ENCODE measurements around the gene NPY4R2.
A peak's percentile ranks its signal among the peaks of the same experiment; 100 is the strongest.
"Not testable (repeated sequence)": the region's sequence is repeated elsewhere in the genome, so short reads cannot be mapped to it uniquely, and the experiment has no call there.

NPY4R2 gene

DNA sequence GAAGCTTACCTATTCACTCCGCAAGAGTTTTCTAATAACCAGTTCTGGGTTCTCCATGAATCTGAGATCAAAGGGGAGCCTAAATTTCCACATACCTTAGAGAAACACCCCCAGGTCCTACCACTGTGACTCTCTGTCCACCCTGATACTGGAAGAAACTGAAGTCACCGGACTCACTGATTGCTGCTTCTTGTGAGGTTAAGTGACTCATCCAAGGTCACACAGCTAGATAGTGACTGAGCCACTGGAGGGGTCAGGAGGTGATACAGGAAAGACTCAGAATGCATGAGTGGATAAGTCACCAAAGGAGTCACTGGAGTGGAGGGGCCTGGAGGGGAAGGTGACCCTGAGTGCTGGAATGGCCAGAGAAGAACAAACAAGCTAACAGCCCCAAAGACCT is 9.8 kb downstream of the NPY4R2 start:
- DNase-seq; intact Hi-C loops (cut with DNase I): not testable (repeated sequence)

DNA sequence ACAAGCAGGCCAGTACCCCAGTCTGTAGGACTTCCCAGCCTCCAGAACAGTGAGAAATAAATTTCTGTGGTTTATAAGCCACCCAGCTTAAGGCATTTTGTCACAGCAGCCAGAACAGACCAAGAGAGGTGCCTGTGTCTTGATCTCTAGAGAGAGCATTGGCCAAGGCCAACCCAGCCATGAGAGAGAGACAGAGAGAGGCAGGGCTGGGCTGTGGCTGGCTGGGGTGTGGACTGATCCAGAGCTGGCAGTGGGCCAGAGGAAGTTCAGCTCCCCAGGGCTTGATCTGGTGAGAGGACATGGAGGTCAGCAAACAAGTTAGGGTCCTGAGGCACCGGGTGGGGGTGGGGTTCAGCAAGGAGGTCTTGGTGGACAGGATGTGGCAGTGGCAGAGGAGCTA is 14.4 kb downstream of the NPY4R2 start:
- intact Hi-C loops (cut with DNase I): not testable (repeated sequence)
- peak in 1 of 10 donors; percentile 22 for DNase-seq

DNA sequence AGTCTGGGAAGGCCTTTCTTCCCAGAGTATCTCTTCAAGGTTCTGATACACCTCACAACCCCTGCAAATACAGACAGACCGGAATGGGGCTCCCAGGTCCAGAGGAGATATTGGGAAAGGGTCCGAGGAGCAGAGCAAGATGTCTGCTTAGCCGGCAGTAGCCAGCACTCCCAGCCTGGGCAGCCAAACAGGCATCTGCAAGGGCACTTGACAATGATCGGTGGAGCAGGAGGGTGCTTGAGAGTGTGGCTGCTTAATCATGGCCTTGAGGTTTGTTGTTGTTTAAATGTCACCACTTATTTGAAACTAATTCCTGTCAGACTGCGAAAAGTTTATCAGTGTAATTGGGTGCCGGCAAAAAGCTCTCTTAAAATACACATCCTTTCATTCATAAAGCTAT is 15.0 kb downstream of the NPY4R2 start:
- intact Hi-C loops (cut with DNase I): not testable (repeated sequence)
- DNase-seq: peak in 1 of 10 donors; percentile 22

DNA sequence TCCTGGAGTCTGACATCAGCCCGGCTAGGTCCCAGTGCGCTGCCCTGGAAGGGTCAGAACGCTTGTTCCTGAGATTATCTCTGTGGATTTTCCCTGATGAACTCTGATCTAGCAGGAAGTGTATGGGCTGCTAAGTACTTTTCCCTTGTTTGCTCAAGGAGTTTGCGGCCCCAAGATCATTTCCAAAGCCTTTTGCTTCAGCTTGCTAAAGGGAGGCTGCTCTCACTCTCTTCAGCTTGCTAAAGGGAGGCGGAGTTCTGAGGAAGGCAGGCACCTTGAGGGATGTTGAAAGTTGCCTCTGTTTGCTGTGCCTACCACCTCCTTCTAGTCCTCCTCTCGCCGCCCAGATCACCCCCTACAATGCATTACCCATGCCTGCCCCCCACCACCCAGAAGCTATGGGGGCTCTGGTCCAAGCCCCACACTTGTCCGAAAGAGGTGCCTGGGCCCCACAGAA is 18.3 kb downstream of the NPY4R2 start:
- intact Hi-C loops (cut with DNase I): not testable (repeated sequence)

DNA sequence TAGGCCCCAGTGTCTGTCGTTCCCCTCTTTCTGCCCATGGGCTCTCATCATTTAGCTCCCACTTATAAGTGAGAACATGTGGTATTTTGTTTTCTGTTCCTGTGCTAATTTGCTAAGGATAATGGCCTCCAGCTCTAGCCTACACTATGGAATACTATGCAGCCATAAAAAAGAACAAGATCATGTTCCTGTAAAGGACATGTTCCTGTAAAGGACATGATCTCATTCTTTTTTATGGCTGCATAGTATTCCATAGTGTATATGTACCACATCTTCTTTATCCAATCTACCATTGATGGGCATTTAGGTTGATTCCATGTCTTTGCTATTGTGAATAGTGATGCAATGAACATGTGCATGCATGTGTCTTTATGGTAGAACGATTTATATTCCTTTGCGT is 19.2 kb downstream of the NPY4R2 start:
- intact Hi-C loops (cut with DNase I); DNase-seq: not testable (repeated sequence)

More for the DNA sequence above, 18.3 kb downstream of the NPY4R2 start:
- DNase-seq: peak in 2 of 10 donors; percentile 23 to 39

DNA sequence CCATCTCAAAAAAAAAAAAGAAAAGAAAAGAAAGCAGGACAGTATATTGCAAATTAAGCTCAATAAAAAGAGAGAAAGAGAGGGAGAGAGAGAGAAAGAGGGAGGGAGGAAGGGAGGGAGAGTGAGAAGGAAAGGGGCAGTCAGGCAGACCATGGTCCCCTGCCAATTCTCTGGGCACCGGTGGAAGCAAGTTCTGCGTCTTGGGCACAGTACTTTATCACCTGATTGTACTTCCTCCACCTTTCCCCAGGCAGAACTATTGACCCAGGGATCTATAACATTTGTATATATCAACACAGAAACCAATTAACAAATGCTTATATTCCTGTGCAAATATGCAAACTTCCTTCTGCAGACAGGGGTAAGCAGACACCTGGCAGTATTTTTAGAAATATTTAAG is 22.4 kb downstream of the NPY4R2 start:
- intact Hi-C loops (cut with DNase I): not testable (repeated sequence)

DNA sequence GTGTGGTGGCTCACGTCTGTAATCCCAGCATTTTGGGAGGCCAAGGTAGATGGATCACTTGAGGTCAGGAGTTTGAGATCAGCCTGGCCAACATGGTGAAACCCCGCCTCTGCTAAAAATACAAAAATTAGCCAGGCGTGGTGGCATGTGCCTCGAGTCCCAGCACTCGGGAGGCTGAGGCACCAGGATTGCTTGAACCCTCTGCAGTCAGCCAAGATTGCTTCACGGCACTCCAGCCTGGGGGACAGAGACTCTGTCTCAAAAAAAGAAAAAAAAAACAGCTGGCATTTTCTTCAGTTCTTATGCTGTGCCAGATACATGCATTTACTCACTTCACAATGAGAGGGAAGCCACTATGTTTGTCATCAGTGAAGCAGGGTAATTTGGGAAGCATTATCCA is 22.9 kb downstream of the NPY4R2 start:
- peak in 3 of 10 donors; percentile 6 to 69 (median 68) for DNase-seq
- intact Hi-C loops (cut with DNase I): not testable (repeated sequence)

More for the DNA sequence above, 22.4 kb downstream of the NPY4R2 start:
- DNase-seq: not testable (repeated sequence)

DNA sequence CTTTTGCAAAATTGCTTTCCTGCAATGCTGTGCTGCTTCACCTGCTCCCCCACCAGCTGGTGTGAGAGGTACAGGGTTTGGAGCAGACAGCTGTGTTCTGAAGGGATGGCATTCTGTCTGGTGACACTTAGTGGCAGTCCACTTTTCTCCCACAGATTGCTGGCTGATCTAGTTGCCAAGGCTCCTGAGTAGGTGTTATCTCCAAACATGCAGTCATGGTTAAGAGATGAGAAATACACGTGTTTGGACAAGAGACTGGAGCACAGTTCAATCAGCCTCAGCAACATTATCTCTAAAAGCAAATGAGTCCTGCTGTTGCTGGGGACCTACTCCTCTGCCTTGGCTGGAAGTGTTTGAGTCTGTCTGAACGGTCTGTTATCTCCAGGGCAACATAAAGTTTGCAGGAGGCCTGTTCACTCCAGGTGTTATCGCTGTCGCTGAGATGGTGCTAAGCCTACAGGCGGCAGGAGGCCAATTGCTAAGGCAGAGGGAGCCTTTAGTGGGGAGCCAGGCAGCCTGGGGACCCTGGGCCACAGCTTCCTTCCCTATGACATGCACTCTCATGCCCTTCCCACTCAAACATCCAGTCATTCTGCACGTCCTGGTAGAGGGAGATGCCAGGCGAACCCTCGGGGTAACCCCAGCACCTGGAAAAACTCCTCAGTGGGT is 24.0 kb downstream of the NPY4R2 start:
- peak in 7 of 10 donors; percentile 14 to 79 (median 35) for DNase-seq
- intact Hi-C loops (cut with DNase I): not testable (repeated sequence)

DNA sequence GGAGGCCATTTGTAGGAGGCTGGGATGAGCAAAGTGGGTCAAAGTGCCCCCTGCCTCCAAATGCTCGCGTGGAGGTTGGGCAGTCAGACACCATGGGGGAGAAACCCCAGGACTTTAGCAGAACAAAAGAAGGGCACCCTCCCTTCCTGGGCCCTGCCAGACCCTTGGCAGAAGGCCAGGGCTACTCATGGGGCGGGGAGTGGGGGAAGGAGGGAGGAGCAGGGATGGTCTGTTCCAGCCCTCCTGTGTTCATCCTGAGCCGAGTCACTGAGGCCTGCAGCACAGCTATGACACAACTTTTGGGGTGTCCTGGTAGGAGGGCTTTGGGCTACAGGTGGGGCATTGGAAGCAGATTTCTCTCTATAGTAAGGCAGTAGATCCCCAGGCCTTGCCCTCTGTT is 24.9 kb downstream of the NPY4R2 start:
- DNase-seq; intact Hi-C loops (cut with DNase I): not testable (repeated sequence)

DNA sequence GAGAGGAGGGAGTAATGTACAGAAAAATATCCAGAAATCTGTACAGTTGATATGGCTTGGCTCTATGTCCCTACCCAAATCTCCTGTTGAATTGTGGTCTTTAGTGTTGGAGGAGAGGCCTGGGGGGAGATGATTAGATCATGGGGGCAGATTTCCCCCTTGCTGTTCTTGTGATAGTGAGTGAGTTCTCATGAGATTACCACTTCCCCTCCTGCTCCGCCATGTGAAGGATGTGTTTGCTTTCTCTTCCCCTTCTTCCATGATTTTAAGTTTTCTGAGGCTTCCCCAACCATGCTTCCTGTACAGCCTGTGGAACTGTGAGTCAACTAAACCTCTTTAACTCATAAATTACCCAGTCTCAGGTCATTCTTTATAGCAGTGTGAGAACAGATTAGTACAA is 29.0 kb downstream of the NPY4R2 start:
- intact Hi-C loops (cut with DNase I); DNase-seq: not testable (repeated sequence)

DNA sequence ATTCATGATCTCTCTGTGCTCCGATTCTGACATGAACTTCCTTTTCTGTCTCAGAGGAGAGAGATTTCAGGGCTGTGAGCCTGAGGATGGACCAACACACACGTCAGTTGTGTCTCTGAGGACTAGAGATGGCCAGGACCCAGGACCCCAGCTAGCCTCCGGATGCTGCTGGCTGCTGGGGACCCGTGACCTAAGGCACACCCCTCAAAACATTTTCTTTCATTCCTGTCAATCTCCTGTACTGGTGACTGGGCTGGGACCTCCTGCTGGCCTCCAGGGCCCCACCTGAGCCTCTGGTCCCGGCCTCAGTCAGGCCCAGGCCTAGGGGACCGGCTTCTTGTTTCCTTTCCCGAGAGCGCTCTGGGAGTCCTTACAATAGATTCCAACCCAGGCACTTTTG is 38.7 kb downstream of the NPY4R2 start:
- DNase-seq: peak in 2 of 10 donors; percentile 67 to 74
- intact Hi-C loops (cut with DNase I): not testable (repeated sequence)

DNA sequence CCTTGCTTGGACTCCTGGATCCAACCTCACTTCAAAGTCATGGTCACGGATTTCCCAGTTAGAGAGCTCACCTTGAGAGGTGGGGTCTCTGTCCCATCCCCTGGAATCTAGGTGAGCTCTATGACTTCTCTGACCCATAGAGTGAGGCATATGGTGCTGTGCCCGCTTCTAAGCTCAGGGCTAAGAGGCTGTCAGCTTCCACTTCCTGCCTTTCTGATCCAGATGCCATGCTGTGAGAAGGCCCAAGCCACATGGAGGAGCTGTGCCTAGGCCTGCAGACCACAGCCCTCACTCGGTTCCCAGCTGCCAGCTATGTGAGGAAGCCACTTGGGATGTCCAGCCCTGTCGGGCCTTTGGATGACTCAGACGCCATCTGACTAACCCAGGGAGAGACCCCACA is 41.2 kb downstream of the NPY4R2 start:
- intact Hi-C loops (cut with DNase I): not testable (repeated sequence)

DNA sequence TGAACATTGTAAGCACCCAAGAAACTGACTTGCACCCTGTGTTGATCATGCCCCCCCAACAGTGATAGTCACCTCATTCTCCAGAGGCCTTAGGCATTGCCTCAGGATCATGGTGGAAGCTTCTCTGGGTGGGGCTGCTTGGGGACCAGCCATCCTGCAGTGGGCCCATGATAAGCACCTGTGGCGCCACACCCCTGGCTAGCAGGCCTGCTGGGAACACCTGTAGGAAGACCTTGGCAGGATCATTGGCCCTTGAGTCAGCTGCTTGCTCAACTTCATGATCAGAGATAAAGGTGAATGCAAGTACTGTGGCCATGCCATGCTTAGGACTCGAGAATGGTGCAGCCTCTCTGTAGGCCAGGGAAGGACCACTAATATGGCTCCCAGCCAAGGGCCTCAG is 42.2 kb downstream of the NPY4R2 start:
- intact Hi-C loops (cut with DNase I); DNase-seq: not testable (repeated sequence)

More for the DNA sequence above, 41.2 kb downstream of the NPY4R2 start:
- peak in 1 of 10 donors; percentile 34 for DNase-seq

DNA sequence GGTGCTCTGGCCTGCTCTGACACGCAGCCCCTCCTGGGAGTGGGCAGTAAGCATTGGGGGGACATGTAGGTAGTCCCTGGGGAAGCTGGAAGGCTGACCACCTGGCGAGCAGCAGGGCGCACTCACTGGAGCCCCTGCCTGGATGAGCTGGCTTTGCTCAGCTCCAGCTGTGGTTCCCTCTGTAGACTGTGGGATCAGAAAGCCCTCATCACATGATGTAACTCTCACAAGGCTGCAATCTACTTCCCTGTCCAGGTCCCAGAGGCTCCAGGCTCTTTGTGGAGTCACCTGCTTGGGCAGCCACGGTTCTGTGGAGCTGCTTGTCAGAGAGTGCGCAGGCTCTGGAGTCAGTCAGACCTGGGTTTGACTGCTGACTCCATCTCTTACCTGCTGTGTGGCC is 44.3 kb downstream of the NPY4R2 start:
- intact Hi-C loops (cut with DNase I); DNase-seq: not testable (repeated sequence)

DNA sequence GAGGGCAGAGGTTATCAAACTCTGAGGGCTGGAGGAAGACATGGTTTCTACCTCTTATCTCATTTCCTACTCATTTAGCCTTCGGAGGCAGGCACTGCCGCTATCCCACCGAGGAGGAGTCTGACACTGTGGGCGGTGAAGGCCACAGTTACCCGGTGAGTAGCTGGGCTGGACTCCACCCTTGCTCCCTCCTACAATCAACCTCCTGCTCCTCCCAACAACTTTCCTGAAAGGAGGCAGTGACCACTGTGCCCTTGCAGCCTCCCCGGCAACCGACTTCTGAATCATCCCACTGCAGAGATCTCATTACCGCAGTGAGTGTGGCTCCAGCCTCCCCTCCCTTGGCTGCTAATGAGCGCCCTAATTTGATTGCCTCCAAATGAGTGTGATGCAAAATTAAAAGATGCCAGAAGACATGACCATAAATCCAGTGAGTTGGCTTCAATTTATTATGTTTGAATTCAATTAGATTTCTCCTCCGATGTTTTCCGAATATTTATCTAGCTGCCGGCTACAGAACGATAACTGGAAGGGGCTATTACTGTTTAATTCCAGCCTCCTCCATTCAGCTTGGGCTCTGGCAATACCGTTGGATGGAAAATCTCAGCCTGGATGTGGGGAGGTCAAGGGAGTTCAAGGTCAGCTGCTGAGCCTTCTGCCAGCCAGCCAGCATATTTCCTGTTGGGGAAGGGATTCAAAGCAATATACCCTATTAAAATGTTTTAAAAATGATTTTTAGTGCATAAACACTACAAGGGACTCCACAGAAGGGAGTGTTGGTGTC is 46.0 kb downstream of the NPY4R2 start:
- DNase-seq; intact Hi-C loops (cut with DNase I): not testable (repeated sequence)

DNA sequence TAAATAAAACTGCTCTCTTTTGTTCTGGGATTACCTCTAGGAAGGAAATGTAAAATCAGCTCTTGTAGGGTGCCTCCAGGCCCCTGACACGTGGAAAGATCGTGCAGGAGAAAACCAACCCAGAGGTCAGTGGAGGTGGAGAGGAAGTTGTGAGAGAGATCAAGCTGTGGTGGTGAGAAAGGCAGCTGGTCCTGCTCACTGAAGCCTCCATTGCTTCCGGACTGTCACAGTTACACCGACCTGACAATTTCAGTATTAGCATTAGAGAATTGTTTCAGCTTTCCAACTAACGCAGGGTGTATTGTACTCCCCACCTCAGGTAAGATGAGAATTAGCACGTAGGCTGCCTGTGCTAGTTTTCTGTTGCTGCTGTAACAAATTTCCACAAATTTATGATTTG is 50.5 kb downstream of the NPY4R2 start:
- intact Hi-C loops (cut with DNase I); DNase-seq: not testable (repeated sequence)

DNA sequence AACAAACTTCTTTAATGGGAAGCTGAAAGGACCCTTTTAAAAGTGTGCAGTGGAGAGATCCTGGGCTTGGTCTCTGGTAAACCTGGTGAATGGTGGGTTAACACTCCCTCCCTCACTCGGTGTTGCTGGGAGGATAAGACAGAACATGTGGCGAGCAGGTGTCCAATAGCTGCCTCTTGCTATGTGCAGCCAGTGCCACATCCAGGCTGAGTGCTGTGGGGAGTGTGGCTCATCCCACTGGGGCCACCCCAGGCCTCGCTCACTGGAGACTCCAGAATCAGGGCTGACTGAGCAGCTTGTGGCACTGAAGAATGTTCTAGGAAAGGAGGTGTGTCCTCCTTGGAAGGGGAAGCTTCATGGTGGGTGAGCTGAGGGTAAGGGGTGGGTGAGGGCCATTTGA is 51.6 kb downstream of the NPY4R2 start:
- peak in 2 of 10 donors; percentile 7 to 55 for DNase-seq
- intact Hi-C loops (cut with DNase I): not testable (repeated sequence)

DNA sequence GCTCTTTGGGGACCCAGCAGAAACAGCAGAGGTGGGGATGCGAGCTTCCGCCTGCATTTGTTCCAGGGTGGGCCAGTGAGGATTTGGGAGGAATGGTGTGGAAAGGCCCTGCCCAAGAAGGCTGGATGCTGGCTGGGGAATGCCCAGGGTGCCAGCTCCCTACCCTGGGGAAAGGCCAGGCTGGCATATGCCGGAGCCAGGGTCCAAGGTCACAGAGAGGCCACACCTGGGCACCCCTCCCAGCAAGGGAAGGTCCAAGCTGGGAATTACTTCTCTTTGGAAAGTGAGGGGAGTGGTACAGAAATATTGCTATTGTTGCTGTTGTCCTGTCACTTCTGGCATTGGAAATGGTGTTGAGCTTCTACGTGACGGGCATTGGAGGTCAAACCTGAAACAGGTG is 53.1 kb downstream of the NPY4R2 start:
- intact Hi-C loops (cut with DNase I): not testable (repeated sequence)

DNA sequence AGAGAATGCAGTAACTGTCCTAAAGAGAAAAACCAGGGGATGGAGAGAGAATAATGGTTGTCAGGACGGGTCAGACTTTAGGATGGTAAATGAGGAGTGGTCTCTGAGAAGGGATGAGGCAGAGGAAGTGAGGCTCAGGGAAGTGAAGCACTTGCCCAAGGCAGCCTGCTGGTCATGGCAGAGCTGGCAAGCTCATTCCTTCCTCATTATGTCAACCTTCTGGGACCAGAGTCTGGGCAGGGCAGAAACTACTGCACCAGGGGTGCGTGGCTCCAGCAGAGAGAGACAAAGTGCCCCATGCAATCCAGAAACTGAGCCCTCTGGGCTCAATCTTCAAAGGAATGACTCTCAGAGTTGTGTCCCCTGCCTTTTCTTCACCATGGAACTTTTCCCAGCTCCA is 53.6 kb downstream of the NPY4R2 start:
- DNase-seq: peak in 1 of 10 donors; percentile 14
- intact Hi-C loops (cut with DNase I): not testable (repeated sequence)

More for the DNA sequence above, 53.1 kb downstream of the NPY4R2 start:
- not testable (repeated sequence) for DNase-seq

Measured in posterior cingulate gyrus (tissue), 11 donors.